Stimulated activated memory B cell treated with anti-CD40 and anti-IgM and Interleukin-4, amounts not matched to agents 10 μg/mL and 1 μg/mL and 100 μg/mL, for 72 hours (primary cell): ENCODE measurements around the gene SNX4.
"Not testable (repeated sequence)": the region's sequence is repeated elsewhere in the genome, so short reads cannot be mapped to it uniquely, and the experiment has no call there.

ENCODE experiments used
- ATAC-seq: fragments of 150-1000 bp; cut with Tn5 transposase; 2 replicates; pipeline ENCODE4 v1.10.0; 2021
- H3K27ac Mint-ChIP-seq: one replicate; pipeline ENCODE4 v1.8.0; 2022; ENCODE audit warnings: mild to moderate bottlenecking, mixed read lengths
- H3K27me3 Mint-ChIP-seq: one replicate; pipeline ENCODE4 v1.8.0; 2022; ENCODE audit warnings: mixed read lengths
- H3K36me3 Mint-ChIP-seq: one replicate; pipeline ENCODE4 v1.8.0; 2022; ENCODE audit warnings: mixed read lengths
- H3K4me1 Mint-ChIP-seq: one replicate; pipeline ENCODE4 v1.8.0; 2022; ENCODE audit warnings: mixed read lengths
- H3K4me3 Mint-ChIP-seq: one replicate; pipeline ENCODE4 v1.8.0; 2022; ENCODE audit warnings: mild to moderate bottlenecking, moderate library complexity, mixed read lengths
- H3K9me3 Mint-ChIP-seq: one replicate; pipeline ENCODE4 v1.8.0; 2022; ENCODE audit warnings: mixed read lengths

The SNX4 gene

DNA sequence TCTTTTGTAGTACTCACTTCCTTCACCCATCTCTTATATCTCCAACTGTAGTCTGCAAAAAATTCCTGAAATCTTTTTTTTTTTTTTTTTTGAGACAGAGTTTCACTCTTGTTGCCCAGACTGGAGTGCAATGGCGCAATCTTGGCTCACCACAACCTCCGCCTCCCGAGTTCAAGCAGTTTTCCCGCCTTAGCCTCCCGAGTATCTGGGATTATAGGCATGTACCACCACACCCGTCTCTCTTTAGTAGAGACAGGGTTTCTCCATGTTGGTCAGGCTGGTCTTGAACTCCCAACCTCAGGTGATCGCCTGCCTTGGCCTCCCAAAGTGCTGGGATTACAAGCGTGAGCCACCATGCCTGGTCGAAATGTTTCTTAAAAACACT, 38.6 kb downstream of the SNX4 start:
- H3K27ac Mint-ChIP-seq, H3K27me3 Mint-ChIP-seq, H3K4me1 Mint-ChIP-seq, ATAC-seq, H3K9me3 Mint-ChIP-seq, H3K4me3 Mint-ChIP-seq: not testable (repeated sequence)
- H3K36me3 Mint-ChIP-seq, result peaks cover 29% of the 10 kb centered on the region

DNA sequence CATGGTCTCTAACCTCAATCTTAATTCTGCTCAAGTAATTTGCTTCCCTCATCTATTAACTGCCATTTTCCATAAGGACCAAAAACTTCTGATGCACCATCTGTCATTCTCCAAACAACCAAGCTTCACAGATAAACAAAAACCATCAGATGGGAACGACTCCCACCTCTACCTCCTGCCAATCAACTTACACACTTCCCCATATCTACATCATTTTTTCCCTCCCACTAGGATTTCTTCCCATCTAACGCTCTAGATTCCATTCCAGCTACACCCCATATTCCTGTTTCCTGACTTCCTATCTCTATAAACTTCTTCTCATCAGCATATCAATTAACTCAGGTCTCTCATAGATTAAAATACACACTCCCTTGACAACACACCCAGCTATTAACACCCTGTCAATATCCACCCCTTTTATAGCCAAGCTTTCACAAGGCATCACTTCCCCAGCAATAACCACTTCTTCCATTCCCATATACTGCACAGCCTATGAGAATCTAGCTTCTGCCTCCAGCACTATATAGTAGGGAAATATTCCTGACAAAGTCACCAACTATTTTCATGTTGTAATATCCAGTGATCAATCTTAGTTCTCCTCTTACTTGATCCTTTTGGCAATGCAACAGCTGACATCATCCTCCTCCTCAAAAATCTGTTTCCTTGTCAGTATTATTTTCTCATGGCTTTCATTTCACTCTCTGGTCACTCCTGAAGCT, 39.2 kb downstream of the SNX4 start:
- H3K4me3 Mint-ChIP-seq, result no peak overlapping the region

GRCh38 chr3:125479091-125479490, 40.9 kb downstream of the SNX4 start:
- peaks cover 33% of the 10 kb centered on the region for H3K36me3 Mint-ChIP-seq
- H3K27ac Mint-ChIP-seq, result no peak overlapping the region
- no peak overlapping the region for H3K4me3 Mint-ChIP-seq
- H3K27me3 Mint-ChIP-seq, result no peaks in the 10 kb centered on the region
- no peaks in the 10 kb centered on the region for H3K4me1 Mint-ChIP-seq
- H3K9me3 Mint-ChIP-seq, result no peaks in the 10 kb centered on the region
- no peak for ATAC-seq

More for the DNA sequence above, 39.2 kb downstream of the SNX4 start:
- H3K9me3 Mint-ChIP-seq, result no peaks in the 10 kb centered on the region
- no peaks in the 10 kb centered on the region for H3K27me3 Mint-ChIP-seq
- H3K36me3 Mint-ChIP-seq, result peaks cover 31% of the 10 kb centered on the region
- H3K4me1 Mint-ChIP-seq, result no peaks in the 10 kb centered on the region
- no peak overlapping the region for H3K27ac Mint-ChIP-seq
- no peak for ATAC-seq

DNA sequence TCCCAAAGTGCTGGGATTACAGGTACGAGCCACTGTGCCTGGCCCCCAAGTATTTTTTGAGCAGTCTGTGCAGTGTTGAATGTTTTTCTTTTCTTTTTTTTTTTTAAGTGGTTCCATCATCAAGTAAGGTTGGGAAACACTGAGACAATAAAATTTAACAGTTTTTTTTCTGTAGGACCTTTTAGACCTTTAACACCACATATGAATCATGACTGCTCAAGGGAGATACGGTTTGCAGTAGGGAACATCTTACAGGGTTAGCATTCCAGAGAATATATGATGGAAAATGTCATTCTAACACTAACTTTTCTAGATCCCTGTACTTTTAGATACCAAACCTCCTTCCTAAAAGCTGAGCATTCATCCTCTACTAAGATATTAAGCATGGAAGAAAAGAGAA, 41.7 kb downstream of the SNX4 start:
- no peak for ATAC-seq
- H3K36me3 Mint-ChIP-seq, result peaks cover 37% of the 10 kb centered on the region
- H3K4me1 Mint-ChIP-seq, result no peaks in the 10 kb centered on the region
- H3K27me3 Mint-ChIP-seq, result no peaks in the 10 kb centered on the region
- no peaks in the 10 kb centered on the region for H3K9me3 Mint-ChIP-seq
- H3K27ac Mint-ChIP-seq, result no peak overlapping the region
- no peak overlapping the region for H3K4me3 Mint-ChIP-seq

- no peak for ATAC-seq
These were observed 42.3 kb downstream of the SNX4 start for GRCh38 chr3:125477701-125478100.

DNA sequence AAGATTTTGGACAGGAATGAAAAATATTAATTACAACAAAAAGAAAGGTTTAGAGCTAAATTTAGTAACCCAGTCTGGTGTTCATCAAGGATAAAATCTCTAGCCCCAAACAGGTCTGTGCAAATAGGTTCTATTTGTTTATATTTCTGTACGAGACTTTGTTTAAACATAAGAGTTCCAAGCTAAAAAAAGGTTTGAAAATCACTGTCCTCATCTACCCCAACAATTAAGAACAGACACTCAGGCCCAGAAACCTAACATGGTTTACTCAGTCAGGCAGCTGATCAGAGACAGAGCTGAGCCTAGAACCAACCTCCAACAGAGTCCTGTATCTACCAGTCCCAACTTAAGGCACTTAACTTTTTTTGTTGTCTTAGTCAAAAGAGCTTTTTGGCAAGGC, 49.3 kb downstream of the SNX4 start:
- Mint-ChIP-seq H3K27ac (no peak overlapping the region), H3K4me1 (no peaks in the 10 kb centered on the region), H3K36me3 (peaks cover 59% of the 10 kb centered on the region), H3K4me3 (no peak overlapping the region), H3K9me3 (no peaks in the 10 kb centered on the region), H3K27me3 (no peaks in the 10 kb centered on the region)
- ATAC-seq, result no peak

More at GRCh38 chr3:125477701-125478100, 42.3 kb downstream of the SNX4 start:
- Mint-ChIP-seq H3K36me3 (peaks cover 42% of the 10 kb centered on the region), H3K9me3 (no peaks in the 10 kb centered on the region), H3K27me3 (no peaks in the 10 kb centered on the region), H3K4me1 (no peaks in the 10 kb centered on the region), H3K4me3 (no peak overlapping the region), H3K27ac (no peak overlapping the region)

DNA sequence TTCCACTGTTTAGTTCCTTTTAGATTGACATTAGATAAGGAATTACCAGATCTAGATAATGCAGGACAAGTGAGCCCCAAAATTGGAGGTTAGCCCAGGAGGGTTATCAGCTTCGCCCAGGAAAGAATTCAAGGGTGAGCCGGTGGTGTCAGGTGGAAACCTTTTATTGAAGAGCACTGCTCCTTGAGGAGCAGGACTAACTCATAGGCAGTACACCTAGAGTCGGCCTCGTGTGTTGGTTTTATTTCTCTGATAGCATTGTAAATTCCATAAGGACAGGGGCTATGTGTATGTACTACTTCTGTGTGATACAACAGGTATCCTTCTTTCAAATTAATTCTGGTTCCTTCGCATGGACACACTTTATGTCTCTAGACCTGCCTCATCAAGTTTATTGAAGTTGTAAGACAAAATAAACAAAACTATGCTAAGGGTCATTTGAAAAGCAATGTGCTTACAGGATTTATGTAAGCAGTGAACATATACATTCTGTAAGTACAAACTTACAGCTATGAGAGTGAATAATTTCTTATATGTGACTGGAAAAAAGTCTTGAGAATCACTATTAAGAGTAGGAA, 57.2 kb downstream of the SNX4 start:
- no peak overlapping the region for H3K4me3 Mint-ChIP-seq
- H3K4me1 Mint-ChIP-seq, result no peaks in the 10 kb centered on the region
- no peaks in the 10 kb centered on the region for H3K9me3 Mint-ChIP-seq
- peaks cover 30% of the 10 kb centered on the region for H3K36me3 Mint-ChIP-seq
- ATAC-seq, result no peak
- no peak overlapping the region for H3K27ac Mint-ChIP-seq
- no peaks in the 10 kb centered on the region for H3K27me3 Mint-ChIP-seq

GRCh38 chr3:125461896-125462295, 58.1 kb downstream of the SNX4 start:
- peaks cover 27% of the 10 kb centered on the region for H3K36me3 Mint-ChIP-seq
- no peaks in the 10 kb centered on the region for H3K9me3 Mint-ChIP-seq
- H3K27ac Mint-ChIP-seq, result no peak overlapping the region

GRCh38 chr3:125460233-125460632, 59.8 kb downstream of the SNX4 start:
- Mint-ChIP-seq H3K9me3 (no peaks in the 10 kb centered on the region), H3K27me3 (no peaks in the 10 kb centered on the region), H3K4me1 (no peaks in the 10 kb centered on the region), H3K27ac (no peak overlapping the region), H3K36me3 (peaks cover 39% of the 10 kb centered on the region), H3K4me3 (no peak overlapping the region)
- no peak for ATAC-seq

More at GRCh38 chr3:125461896-125462295, 58.1 kb downstream of the SNX4 start:
- no peak for ATAC-seq
- Mint-ChIP-seq H3K4me1 (no peaks in the 10 kb centered on the region), H3K4me3 (no peak overlapping the region), H3K27me3 (no peaks in the 10 kb centered on the region)

DNA sequence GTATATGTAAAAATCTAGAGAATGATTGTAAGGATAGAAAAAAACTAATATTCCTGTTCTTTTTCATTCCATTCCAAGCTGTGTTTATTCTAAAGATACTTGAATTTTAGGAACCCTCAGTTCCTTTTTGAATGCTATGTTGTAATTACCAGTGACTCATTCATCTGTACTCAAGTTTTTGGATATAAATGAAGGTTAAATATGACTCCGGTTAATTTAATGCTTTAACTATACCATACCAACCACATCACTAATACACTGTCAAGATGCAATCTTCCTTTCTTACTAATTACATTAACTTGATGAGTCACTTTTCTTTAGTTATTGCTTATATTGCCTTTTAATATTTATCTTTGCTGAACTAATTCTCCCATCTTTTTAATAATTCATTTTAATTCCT, 76.1 kb downstream of the SNX4 start:
- ATAC-seq, result no peak
- Mint-ChIP-seq H3K4me3 (no peak overlapping the region), H3K27ac (no peak overlapping the region), H3K36me3 (peaks cover 40% of the 10 kb centered on the region), H3K9me3 (peaks cover 6% of the 10 kb centered on the region), H3K27me3 (no peaks in the 10 kb centered on the region), H3K4me1 (no peaks in the 10 kb centered on the region)

- no peak overlapping the region for H3K4me3 Mint-ChIP-seq
- H3K4me1 Mint-ChIP-seq, result no peaks in the 10 kb centered on the region
- peaks cover 6% of the 10 kb centered on the region for H3K9me3 Mint-ChIP-seq
- no peak for ATAC-seq
- H3K27ac Mint-ChIP-seq, result no peak overlapping the region
- peaks cover 28% of the 10 kb centered on the region for H3K36me3 Mint-ChIP-seq
- no peaks in the 10 kb centered on the region for H3K27me3 Mint-ChIP-seq
These were observed 77.5 kb downstream of the SNX4 start for GRCh38 chr3:125442506-125442905.

DNA sequence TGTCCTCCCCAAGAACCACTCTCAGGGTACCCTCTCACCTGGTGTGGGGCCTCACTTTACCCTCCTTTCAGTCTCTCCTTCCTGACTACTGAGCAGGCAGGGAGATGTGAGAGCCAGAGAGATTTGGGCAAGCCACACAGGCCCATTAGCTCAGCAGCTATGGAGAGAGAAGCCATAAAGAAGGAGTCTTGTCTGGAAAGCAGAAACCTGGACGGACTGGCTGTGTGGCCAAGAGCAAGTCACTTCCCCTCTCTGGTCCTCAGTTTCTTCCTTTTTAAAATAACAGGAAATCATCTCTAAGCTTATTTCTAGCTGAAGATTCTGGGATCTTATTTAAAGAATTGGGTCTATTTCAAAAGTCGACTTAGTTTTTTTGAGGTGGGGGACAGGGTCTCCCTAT, 79.0 kb downstream of the SNX4 start:
- no peaks in the 10 kb centered on the region for H3K4me1 Mint-ChIP-seq
- ATAC-seq, result no peak
- H3K9me3 Mint-ChIP-seq, result peaks cover 3% of the 10 kb centered on the region
- peaks cover 15% of the 10 kb centered on the region for H3K36me3 Mint-ChIP-seq
- no peak overlapping the region for H3K27ac Mint-ChIP-seq
- H3K4me3 Mint-ChIP-seq, result no peak overlapping the region
- no peaks in the 10 kb centered on the region for H3K27me3 Mint-ChIP-seq

- peaks cover 3% of the 10 kb centered on the region for H3K9me3 Mint-ChIP-seq
- no peak overlapping the region for H3K4me3 Mint-ChIP-seq
- H3K27me3 Mint-ChIP-seq, result no peaks in the 10 kb centered on the region
- peaks cover 14% of the 10 kb centered on the region for H3K36me3 Mint-ChIP-seq
- H3K4me1 Mint-ChIP-seq, result no peaks in the 10 kb centered on the region
- no peak overlapping the region for H3K27ac Mint-ChIP-seq
- ATAC-seq, result no peak
These were observed 79.4 kb downstream of the SNX4 start for GRCh38 chr3:125440559-125440955.

DNA sequence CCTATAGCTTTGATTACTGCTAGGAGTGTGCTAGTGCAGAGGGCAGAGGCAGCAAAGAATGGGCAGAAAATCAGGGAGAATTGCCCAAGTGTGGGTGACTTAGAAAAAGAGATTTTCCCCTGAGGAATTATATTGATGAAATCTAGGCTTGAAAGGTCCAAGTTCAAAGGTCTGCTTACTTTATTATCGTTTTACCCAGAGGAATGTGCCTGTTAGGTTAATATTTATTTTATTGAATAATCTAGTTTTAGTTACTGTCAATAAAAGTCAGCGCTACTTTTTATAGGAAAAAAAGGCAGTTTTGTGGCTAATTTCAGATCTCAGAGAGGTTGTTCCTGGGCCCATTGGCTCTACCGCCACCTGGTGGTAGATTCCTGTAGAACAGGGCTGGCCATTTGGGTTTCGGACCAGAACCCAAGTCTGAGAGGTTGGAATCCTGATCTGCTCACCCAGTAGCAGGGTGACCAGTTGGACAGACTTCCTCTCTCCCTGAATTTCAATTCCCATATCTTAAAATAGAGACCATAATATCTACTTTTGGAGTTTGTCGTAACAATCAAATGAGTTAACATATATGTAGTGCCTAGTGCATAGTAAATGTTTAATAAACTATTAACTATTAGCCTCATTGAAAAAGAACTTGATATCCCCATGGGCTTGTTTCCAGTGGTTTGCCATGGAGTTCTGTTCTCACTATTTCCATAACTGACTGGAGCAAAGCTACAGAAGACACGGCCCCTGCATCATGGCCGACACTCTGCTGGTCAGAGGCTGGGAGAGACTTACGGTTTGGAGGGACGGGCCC, 82.2 kb downstream of the SNX4 start:
- Mint-ChIP-seq H3K9me3 (peaks cover 3% of the 10 kb centered on the region), H3K4me1 (peaks cover 8% of the 10 kb centered on the region), H3K4me3 (no peak overlapping the region), H3K27ac (no peak overlapping the region), H3K27me3 (no peaks in the 10 kb centered on the region), H3K36me3 (peaks cover 9% of the 10 kb centered on the region)
- ATAC-seq, result no peak

DNA sequence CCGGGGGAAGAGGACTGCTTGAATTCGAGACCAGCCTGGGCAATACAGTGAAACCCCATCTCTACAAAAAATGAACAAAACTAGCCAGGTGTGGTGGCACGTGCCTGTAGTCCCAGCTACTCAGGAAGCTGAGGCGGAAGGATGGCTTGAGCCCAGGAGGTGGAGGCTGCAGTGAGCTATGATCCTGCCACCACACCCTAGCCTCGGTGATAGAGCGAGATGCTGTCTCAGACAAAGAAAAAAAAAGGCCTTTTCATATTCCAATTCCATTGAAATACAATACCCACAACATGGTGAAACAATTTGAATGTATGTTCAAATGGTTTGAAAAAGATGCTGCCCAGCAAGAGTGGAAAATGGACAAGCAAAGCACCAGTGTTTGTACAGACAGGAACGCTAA, 83.1 kb downstream of the SNX4 start:
- Mint-ChIP-seq H3K4me1 (peaks cover 8% of the 10 kb centered on the region), H3K4me3 (no peak overlapping the region), H3K27me3 (no peaks in the 10 kb centered on the region), H3K36me3 (peaks cover under 1% of the 10 kb centered on the region), H3K9me3 (no peaks in the 10 kb centered on the region), H3K27ac (no peak overlapping the region)
- no peak for ATAC-seq

DNA sequence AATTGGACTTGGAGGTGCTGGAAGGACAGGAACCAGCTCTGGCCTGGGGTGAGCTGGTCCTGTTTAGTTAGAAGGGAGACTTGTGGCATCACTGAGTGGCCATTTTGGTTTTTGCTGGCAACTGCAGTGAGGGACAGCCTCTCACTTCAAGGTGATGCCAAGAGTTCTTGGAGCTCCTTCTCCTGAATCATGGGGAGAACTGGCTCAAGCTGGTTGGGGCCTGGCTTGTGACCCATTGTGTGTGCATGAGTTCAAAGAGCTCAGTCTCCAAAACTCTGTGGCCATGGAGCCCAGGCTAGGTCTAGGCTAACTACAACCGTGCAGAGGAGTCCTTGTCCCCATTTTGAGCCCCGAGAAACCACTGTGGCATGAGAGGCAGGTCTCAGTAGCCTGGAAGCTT, 84.8 kb downstream of the SNX4 start:
- ATAC-seq, result no peak
- Mint-ChIP-seq H3K9me3 (no peaks in the 10 kb centered on the region), H3K27ac (no peak overlapping the region), H3K4me1 (peaks cover 8% of the 10 kb centered on the region), H3K4me3 (no peak overlapping the region), H3K27me3 (no peaks in the 10 kb centered on the region), H3K36me3 (no peaks in the 10 kb centered on the region)
